COLO829 (cell line): ENCODE measurements around the gene ACO1.

Source experiments
- DNase-seq: peaks from one replicate; pipeline ENCODE4 v3.0.0; 2012; ENCODE audit warnings: low spot score

The ACO1 gene

DNA sequence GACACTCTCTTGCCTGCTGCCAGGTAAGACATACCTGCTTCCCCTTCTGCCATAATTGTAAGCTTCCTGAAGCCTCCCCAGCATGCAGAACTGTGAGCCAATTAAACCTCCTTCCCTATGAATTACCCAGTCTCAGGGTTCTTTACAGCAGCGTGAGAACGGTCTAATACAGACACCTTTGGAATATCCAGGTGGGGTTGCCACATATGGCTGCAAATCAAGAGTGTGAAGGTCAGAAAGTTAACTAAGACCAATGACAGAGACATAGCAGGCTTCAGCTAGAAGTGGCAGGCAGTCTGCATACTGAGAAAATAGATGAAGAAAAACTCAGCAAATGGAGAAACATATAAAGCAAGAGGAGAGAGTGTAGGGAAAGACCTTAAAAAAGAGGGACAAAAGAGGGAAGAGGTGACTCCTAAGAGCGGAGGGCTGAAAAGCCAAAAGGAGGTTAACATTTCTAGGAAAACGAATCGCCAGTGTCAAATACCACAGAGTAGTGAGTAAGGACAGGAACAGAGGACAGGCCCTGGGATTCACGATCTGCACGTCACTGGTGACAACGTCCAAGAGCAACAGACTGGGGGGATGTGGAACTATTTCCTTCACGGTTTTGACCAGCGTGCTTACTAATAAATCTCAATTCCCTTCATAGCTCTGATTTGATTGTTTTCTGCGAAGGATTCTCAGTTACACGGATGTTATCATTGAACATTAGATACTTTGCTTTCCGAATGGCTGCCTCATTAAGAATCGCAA lies 1.7 kb upstream of the ACO1 start:
- no peak for DNase-seq

DNA sequence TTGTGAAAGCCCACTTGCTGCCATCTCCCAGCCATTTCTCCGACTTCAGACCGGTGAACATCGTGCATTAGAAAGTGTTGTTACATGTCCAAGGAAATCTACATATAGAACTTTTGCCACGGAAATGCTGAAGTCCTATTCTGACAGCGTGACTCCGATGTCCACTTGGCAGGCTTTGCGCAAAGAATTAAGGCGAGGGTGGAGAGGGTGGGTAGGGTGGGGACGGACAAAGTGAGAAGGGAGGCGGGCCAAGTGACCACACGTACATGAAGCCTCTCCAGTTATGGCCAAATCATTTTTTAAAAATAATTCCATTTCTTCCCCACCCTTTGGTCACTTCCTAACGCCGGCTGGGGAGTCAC lies 460 bp upstream of the ACO1 start:
- DNase-seq: no peak

GRCh38 chr9:32385152-32385884 lies 875 bp downstream of the ACO1 start:
- no peak for DNase-seq

DNA sequence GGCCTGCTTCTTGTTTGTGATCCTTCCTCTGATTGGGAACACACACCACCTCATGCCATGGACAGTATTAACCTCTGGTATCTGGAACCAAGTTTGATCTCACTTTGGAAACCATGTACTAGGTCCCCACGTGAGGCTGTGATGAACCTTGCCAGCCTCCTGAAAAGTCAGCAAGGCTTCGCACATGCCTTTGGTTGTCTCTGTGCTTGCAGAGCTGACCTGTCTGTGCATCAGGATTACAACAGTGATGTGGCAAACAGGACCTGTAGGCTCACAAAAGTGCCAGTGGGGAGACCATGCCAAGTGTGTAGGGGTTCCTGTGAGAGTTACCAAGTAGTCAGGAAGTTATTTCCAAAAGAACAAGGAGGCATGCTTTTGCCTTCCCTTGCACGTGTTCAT lies 1.4 kb downstream of the ACO1 start:
- DNase-seq: no peak

GRCh38 chr9:32387256-32387655 lies 2.8 kb downstream of the ACO1 start:
- no peak for DNase-seq

DNA sequence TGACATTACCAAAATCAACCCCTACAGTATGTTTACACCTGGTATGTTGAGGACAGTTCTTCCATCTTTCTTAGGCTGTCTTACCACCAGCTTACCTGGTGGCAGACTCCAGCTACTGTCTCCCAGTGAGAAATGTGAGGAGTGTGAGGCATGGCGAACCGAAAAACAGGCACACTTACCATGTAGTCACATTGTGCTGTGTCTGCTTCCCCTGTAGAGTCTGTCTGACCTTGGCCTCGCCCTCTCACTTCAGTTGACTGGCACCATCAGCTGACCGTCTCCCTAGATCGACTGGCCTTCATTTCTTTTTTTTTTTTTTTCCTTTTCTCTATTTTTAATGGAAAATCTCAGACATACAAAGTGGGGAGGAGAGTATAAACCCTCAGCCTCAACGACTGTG lies 4.9 kb downstream of the ACO1 start:
- no peak for DNase-seq

- no peak for DNase-seq
These were observed 9.5 kb downstream of the ACO1 start for GRCh38 chr9:32393911-32394310.

DNA sequence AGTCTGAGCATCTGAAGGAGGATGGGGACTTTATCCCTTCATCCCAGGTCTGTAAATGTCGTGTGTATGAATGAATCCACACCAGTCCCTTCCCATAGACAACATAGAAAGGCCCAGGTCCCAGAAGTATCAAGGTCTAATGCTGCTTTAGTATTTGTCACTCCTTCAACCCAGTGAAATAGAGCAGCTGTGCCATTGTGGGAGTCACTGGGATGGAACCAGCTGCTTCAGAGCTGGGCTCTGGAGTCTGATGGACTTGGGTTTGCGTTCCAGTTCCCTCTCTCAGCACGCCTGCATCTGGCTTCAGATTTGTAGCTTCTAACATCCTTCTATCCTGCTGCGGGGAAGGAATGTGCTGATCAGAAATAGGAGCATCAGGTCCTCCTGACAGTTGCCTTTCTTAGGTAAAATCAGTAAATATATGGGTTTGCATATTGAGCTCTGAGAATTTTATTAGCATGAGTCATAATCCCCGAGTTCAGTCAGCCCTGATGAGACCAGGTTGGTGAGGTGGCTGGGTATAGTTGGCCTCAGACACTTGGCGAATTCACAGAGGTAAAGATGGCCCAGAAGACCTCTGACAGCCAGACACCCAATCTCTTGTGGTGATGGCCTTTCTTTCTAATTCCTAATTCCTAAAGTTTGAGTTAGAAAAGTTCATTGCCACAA lies 10.1 kb downstream of the ACO1 start:
- no peak for DNase-seq

- no peak for DNase-seq
These were observed 11.2 kb downstream of the ACO1 start for GRCh38 chr9:32395510-32396216.

GRCh38 chr9:32398207-32398606 lies 13.8 kb downstream of the ACO1 start:
- peak; percentile 69 for DNase-seq

GRCh38 chr9:32399110-32399815 lies 14.8 kb downstream of the ACO1 start:
- peak; percentile 54 for DNase-seq

GRCh38 chr9:32401488-32401887 lies 17.0 kb downstream of the ACO1 start:
- no peak for DNase-seq

DNA sequence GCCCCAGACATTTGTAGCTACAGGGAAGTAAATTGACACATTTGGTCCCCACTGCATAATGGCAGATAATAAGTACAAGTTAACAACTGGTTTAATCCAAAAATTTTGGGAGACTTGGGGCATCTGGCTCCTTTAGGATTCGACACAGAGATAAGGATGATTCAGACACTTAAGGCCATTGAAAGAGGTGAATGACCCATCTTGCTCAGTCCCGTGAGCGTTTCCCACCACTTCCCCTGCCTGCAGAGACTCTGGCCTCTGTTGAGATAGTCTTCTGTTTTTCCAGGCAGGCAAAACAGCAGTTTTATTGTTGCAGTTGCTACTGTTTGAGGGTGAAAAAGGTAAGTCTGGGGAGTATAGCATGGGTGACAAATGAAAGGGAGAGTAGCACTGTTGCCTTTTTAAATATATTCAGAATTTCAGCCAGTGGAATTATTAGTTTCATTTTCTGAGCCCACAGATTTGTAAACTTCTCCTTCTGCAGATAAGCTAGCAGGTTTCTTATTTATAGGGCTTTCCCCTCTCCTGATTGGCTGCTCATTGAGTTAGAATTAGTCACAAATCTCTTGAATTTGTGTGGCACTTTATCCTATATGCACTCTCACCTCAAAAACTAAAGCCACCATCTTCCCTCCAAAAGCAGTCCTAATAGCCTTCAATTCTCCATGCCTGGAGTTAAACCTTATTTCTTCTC lies 19.3 kb downstream of the ACO1 start:
- peak; percentile 50 for DNase-seq

GRCh38 chr9:32404402-32404801 lies 20.0 kb downstream of the ACO1 start:
- no peak for DNase-seq

- no peak for DNase-seq
These were observed 20.4 kb downstream of the ACO1 start for GRCh38 chr9:32404856-32405255.

- DNase-seq: no peak
These were observed 21.1 kb downstream of the ACO1 start for GRCh38 chr9:32405506-32405905.

GRCh38 chr9:32406046-32406445 lies 21.6 kb downstream of the ACO1 start:
- no peak for DNase-seq

- DNase-seq: no peak
These were observed 27.3 kb downstream of the ACO1 start for GRCh38 chr9:32411753-32412152.

GRCh38 chr9:32412440-32412839 lies 28.0 kb downstream of the ACO1 start:
- no peak for DNase-seq

GRCh38 chr9:32413424-32413823 lies 29.0 kb downstream of the ACO1 start:
- DNase-seq: no peak

GRCh38 chr9:32414856-32415255 lies 30.4 kb downstream of the ACO1 start:
- DNase-seq: no peak
